ENCODE data around the gene S100A3.
"Not testable (repeated sequence)": the region's sequence is repeated elsewhere in the genome, so short reads cannot be mapped to it uniquely, and the experiment has no call there.

The S100A3 gene

GRCh38 chr1:153568367-153569099 lies 19.5 kb upstream of the S100A3 start:
- peak; percentile 10 to 66 for DNase-seq

DNA sequence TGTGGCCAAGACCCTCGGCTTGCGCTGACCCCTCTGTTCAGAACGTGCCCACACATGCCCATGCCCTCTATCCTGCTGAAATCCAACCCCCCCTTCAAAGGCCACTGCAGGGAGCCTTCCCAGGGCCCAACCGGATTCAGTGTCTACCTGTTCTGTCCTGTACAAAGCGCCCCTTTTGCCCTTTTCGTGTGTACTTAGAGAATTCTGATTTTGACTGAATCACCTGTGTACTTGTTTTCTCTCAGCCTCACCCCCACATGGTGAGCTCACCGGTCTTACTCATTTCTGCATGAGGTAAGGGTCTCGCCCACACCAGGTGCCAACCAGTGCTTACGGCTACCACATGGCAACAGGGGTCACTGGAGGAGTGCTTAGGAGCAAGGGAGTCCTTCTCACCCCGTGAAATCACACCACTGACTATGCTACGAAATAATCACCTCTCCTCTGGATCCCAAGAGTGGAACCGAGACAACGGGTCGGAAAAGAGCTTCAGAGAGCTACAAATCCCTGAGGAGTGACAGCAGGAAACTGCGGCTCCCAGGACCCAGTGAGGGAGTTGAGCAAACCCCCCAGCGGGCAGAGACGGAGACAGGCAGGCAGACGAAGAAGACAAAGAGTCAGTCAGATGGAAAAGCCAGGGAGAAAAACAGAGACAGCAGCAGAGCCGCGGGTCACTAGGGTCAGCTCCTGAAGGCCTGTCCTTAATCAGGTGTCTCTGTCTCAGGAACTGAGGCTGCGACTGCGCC lies 18.7 kb upstream of the S100A3 start:
- no peak for DNase-seq

GRCh38 chr1:153566414-153567371 lies 17.6 kb upstream of the S100A3 start:
- no peak for DNase-seq

DNA sequence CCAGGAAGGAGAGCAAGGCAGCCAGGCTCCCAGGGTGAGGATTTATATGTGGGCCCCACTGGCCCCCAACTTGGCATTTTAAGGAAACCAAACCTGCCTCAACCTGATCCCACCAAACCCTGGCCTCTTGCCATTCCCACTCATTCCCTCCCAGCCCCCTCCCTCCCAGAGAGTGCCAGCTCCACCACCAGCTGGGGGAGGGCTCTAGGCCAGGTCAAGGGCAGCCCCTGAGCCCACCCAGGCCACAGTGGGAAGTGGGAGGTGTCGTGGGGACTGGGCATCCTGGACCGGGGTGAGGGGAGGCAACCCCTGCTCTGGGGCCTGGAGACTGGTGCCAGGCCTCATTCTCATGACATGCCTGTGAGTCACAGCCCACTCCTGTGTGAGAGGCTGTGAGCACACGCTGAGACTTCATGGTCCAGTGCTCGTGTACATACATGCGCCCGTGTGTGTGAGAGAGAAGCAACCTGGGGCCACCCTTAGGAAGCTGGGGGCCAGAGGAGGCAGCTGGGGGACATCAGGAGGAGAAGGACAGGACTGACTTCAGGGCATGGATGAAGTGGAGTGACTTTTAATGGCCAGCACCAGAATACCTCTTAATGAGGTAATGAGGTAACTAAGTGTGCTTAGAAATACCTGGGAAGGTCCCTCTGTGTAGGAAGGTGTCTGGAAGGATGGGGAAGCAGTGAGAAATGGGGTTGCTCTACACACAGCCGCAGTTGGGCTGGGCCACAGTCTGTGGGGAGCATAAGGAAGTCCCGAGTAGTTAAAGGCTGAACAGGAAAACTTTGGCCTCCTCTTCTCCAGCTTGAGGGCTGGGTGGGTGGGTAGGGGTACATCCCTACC lies 16.7 kb upstream of the S100A3 start, which contains the start of gene S100A2:
Gene S100A2 (minus strand): TSS at position 316 of the 846 bp plus-strand sequence. CDS start 1,967 bp downstream, outside the sequence.
- DNase-seq = no peak

GRCh38 chr1:153563991-153564390 lies 14.9 kb upstream of the S100A3 start:
- no peak for DNase-seq

DNA sequence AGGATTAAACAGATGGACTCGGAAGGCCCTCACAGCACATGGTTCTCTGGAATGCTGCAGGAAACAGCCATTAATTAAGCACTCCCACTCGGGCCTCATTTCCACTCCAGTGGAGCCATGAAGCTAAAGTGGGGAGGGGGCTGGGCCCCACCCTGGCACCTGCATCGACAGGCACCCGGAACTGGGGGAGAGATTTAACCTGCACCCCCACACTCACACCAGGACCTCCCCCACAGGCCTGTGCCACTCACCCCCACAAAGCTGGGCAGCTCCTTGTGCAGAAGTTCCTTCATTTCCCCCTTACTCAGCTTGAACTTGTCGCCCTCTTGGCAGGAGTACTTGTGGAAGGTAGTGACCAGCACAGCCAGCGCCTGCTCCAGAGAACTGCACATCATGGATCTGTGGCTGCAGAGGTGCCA lies 14.4 kb upstream of the S100A3 start:
- no peak for DNase-seq

GRCh38 chr1:153562021-153562420 lies 13.0 kb upstream of the S100A3 start:
- DNase-seq = not testable (repeated sequence)

DNA sequence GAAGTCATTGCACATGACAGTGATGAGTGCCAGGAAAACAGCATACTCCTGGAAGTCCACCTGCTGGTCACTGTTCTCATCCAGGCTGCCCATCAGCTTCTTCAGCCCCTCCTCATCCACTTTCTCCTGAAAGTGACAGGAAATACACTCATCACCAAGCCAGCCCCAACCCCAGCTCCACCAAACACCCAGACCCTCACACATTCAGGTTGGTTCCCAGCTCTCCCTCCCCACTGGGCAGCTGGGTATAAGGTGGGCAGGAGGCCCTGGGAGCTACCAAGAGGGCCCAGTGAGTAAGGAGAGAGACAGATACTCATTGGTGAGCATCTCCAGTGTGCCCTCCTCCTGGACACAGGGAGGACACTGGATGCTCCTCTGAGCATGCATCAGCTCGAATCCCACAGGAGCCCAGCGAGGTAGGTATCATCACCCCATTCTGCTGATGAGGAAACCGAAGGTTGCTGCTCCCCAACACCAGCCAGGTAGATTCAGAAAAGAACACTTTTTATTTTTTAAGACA lies 12.5 kb upstream of the S100A3 start:
- no peak for DNase-seq

GRCh38 chr1:153560771-153561465 lies 11.9 kb upstream of the S100A3 start:
- DNase-seq = no peak

- DNase-seq = no peak
Observed at GRCh38 chr1:153560241-153560640, 11.2 kb upstream of the S100A3 start.

GRCh38 chr1:153557877-153558276 lies 8.8 kb upstream of the S100A3 start:
- no peak for DNase-seq

- no peak for DNase-seq
Observed at GRCh38 chr1:153556348-153556747, 7.3 kb upstream of the S100A3 start.

DNA sequence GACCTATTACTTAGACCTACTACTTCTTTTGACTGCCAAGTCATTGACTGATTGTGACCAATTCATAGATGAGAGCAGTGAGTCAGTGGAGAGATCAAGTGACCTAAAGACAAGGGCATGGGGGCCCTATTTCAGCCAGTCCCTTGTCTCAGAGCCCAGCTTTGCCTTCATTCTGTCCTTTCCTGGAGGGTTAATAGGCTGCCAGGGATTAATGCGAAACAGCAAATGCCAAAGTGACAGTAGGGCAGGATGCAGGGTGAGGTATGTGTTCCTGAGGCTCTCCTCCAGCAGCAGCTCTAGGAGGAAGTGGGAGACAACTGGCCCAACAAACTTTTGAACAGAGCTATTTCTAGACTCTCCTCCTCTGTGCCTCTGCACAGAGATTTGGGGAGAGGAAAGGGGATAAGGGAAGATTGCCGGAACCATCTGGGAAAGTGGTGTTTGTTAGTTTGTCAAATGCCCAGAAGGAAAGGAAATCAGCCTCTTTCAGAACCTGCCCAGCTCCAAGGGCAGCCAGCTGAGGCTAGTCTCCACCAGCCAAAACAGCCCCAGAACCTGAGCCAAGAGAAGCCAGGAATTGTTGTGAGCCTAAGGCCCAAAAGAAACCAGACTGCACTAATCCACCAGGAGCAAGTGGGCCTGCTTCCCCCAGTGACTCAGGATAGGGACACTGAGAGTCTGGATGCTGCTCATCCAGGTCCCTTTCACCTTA lies 4.9 kb upstream of the S100A3 start:
- DNase-seq = no peak

- no peak for DNase-seq
Observed at GRCh38 chr1:153553096-153553495, 4.0 kb upstream of the S100A3 start.

- no peak for DNase-seq
Observed at GRCh38 chr1:153552335-153552734, 3.3 kb upstream of the S100A3 start.

DNA sequence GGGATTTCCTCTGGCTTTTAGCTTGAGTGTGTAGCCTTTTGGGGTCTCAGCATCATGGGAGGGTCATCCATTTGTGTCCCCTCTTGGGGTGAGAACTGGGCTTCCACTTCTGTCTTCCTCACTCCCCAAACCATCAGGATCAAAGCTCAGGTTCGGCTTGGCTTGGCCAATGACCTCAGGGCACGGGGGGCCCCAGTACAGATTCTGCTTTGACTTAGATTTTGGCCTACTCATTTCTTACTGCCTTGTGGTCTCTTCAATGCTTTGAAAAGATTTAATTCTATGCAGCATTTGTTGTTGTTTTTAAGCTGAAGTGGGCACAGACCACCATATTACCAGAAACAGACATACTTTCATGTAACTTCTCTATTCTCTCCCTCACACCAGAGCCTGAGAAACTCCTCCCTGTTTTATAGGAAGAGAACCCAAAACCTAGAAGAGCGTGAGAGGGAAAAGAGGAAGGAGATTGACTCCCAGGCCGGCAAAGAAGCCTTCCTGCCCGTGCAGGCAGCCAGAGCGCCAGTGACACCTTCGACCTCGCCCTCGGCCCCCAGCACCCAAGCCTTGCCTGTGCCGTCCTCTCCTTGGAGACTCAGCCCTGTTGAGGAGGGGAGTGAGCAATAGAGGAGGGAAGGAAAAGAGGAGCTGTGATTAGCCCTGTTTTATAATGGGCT lies 1.9 kb upstream of the S100A3 start:
- DNase-seq = no peak

- no peak for DNase-seq
Observed at GRCh38 chr1:153550398-153550758, 1.3 kb upstream of the S100A3 start.

- no peak for DNase-seq
Observed at GRCh38 chr1:153549741-153550397, 811 bp upstream of the S100A3 start.

All from cerebellar nuclear complex (tissue), 1 donor.